Kidney (tissue), 14 donors: ENCODE results near the gene INPP4A. TPM values are rescaled to one million over a fixed set of nuclear protein-coding genes. Genes with fewer than 3 reads are reported as not detected.

Experiments used
- DNase-seq, 5 donors: peaks; one replicate each; pipeline ENCODE4 v3.0.0-alpha.2; 2013 to 2020
- FAIRE-seq: peaks from 2 replicates; lab custom pipeline; 2012; peaks lifted over from hg19 to GRCh38; lab: Jason Lieb, UNC
- H3K27ac ChIP-seq, 2 donors: one replicate each; pipeline ENCODE4 v1.7.0; 2013; ENCODE audit warnings: low read depth in 2 of 2, low read length in 2 of 2, inconsistent platforms in 1 of 2
- H3K27me3 ChIP-seq: one replicate; pipeline ENCODE4 v1.7.1; 2013; ENCODE audit warnings: low read length, inconsistent platforms; ENCODE audit not compliant: control insufficient read depth, insufficient read depth
- H3K36me3 ChIP-seq, 3 donors: one replicate each; pipeline versions ENCODE4 v1.7.0 to v1.7.1; 2013; ENCODE audit warnings: low read length in 3 of 3, control low read depth in 1 of 3, inconsistent platforms in 1 of 3; ENCODE audit not compliant: insufficient read depth in 3 of 3, control insufficient read depth in 2 of 3
- H3K4me1 ChIP-seq, 3 donors: one replicate each; pipeline versions ENCODE4 v1.7.0 to v1.7.1; 2013; ENCODE audit warnings: low read length in 3 of 3, inconsistent platforms in 1 of 3, low read depth in 1 of 3; ENCODE audit not compliant: control insufficient read depth in 2 of 3, insufficient read depth in 2 of 3
- H3K4me3 ChIP-seq, 3 donors: one replicate each; pipeline versions ENCODE4 v1.7.0 to v1.8.1; 2013; ENCODE audit warnings: low read length in 3 of 3, control low read depth in 1 of 3, inconsistent platforms in 1 of 3
- H3K9ac ChIP-seq, 3 donors: one replicate each; pipeline versions ENCODE4 v1.7.0 to v1.7.1; 2013; ENCODE audit warnings: low read length in 3 of 3, control low read depth in 1 of 3, inconsistent platforms in 1 of 3
- H3K9me3 ChIP-seq, 3 donors: one replicate each; pipeline versions ENCODE4 v1.7.0 to v1.7.1; 2013; ENCODE audit warnings: low read length in 3 of 3, control low read depth in 1 of 3, inconsistent platforms in 1 of 3; ENCODE audit not compliant: control insufficient read depth in 2 of 3, insufficient read depth in 1 of 3
- CTCF ChIP-seq: IDR thresholded peaks from 3 replicates; pipeline ENCODE4 v1.5.1; 2012; ENCODE audit warnings: mild to moderate bottlenecking, moderate library complexity, borderline replicate concordance; ENCODE audit not compliant: insufficient read depth; ENCODE audit errors: extremely low read depth
- intact Hi-C: fragments of 100-400 bp; cut with DNase I; formaldehyde crosslinking; loops from one replicate; pipeline ENCODE4 v1.11.1; 2022
- polyA plus RNA-seq: library from polyadenylated mRNA; stranded (reverse); fragments of 350-450 nt; fragmentation: Illumina TruSeq; extraction: RNeasy Lipid Tissue Mini Kit (QIAGEN cat#74804); gene quantifications from one replicate; pipeline ENCODE4 v1.2.3, GENCODE V29; 2014; ENCODE audit warnings: low read depth, low replicate concordance; ENCODE audit not compliant: insufficient read depth
- total RNA-seq: library from RNA; stranded (reverse); fragmentation: NEBNext Ultra II Directional; extraction: Animal tissue kit (Norgen Biotek cat#: 25700); gene quantifications from one replicate; pipeline ENCODE4 v1.2.1, GENCODE V29; 2021
- donor health status: control.
- donor health status: control.
- donor health status: control.
- donor health status: control.
- donor health status: control.
- donor health status: DM: yes; HTN: yes; CAD: no.
- donor health status: Normal renal cell carcinoma (clear cell type).

INPP4A gene
- total and polyA plus RNA-seq, 2 donors from 2014 or later: 4.1 to 27.9 TPM

- TF ChIP-seq CTCF: no peak
- Histone ChIP-seq H3K9ac (no peak overlapping the region), H3K27me3 (no peaks in the 10 kb centered on the region), H3K36me3 (peaks cover 2 to 29% (median 13%) of the 10 kb centered on the region in 3 donors), H3K9me3 (no peaks in the 10 kb centered on the region), H3K4me1 (no peaks in the 10 kb centered on the region), H3K4me3 (no peak overlapping the region), H3K27ac (no peak overlapping the region)
- FAIRE-seq (no peak), DNase-seq (no peak)
- intact Hi-C loops: no loop called here
These were observed 95.9 kb downstream of the INPP4A start for GRCh38 chr2:98540536-98540935.

GRCh38 chr2:98541489-98541888, 96.8 kb downstream of the INPP4A start:
- intact Hi-C loops: no loop called here
- Histone ChIP-seq H3K27ac (no peak overlapping the region), H3K4me1 (no peaks in the 10 kb centered on the region), H3K4me3 (no peak overlapping the region), H3K36me3 (peaks cover 2 to 29% (median 19%) of the 10 kb centered on the region in 3 donors), H3K9ac (no peak overlapping the region), H3K27me3 (no peaks in the 10 kb centered on the region), H3K9me3 (no peaks in the 10 kb centered on the region)
- no peak for TF ChIP-seq CTCF
- no peak for FAIRE-seq
- DNase-seq: no peak

DNA sequence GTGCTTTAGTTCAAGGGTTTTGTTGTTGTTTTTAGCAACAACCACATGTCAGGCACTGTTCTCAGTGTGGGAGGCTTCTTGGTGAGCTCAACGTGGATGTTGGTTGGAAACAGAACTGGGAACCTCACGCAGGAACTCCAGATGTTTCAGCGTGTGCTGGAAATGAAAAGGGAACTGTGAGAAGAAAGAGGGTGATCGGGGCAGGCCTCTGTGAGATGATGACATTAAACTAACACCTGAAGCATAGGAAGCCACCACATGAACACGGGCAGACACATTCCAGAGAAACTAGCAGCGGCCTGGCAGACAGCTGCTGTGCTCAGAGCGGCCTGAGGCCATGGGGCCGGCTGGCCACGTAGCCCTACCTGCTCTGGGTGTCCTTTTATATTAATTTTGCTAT, 97.2 kb downstream of the INPP4A start:
- intact Hi-C loops: no loop called here
- Histone ChIP-seq H3K27ac (no peak overlapping the region), H3K9ac (no peak overlapping the region), H3K9me3 (no peaks in the 10 kb centered on the region), H3K4me3 (no peak overlapping the region), H3K4me1 (no peaks in the 10 kb centered on the region), H3K27me3 (no peaks in the 10 kb centered on the region), H3K36me3 (peaks cover 2 to 30% (median 22%) of the 10 kb centered on the region in 3 donors)
- DNase-seq (no peak), FAIRE-seq (no peak)
- no peak for TF ChIP-seq CTCF

GRCh38 chr2:98543214-98543613, 98.6 kb downstream of the INPP4A start:
- peaks cover 2 to 30% (median 23%) of the 10 kb centered on the region in 3 donors for H3K36me3 ChIP-seq

More at GRCh38 chr2:98543214-98543613, 98.6 kb downstream of the INPP4A start:
- Histone ChIP-seq H3K27me3 (no peaks in the 10 kb centered on the region), H3K9ac (no peak overlapping the region), H3K4me1 (no peaks in the 10 kb centered on the region), H3K27ac (no peak overlapping the region), H3K4me3 (no peak overlapping the region), H3K9me3 (no peaks in the 10 kb centered on the region)
- intact Hi-C loops: no loop called here
- TF ChIP-seq CTCF: no peak
- FAIRE-seq (no peak), DNase-seq (no peak)
